GM12892 (cell line): ENCODE measurements around the gene SIDT2.

ENCODE experiments used
- POLR2A ChIP-seq: IDR thresholded peaks from 2 replicates; pipeline ENCODE4 v1.6.1; 2011; ENCODE audit warnings: low read depth, low read length, control low read depth
- POLR2AphosphoS5 ChIP-seq: IDR thresholded peaks from 2 replicates; pipeline ENCODE4 v1.6.1; 2011; ENCODE audit warnings: low read depth, low read length, control low read depth

- TF ChIP-seq POLR2A (no peak), POLR2AphosphoS5 (no peak)
Observed at GRCh38 chr11:117221775-117222517, 43.4 kb downstream of the SIDT2 start.
